ENCODE data around the gene INHBC.

DNA sequence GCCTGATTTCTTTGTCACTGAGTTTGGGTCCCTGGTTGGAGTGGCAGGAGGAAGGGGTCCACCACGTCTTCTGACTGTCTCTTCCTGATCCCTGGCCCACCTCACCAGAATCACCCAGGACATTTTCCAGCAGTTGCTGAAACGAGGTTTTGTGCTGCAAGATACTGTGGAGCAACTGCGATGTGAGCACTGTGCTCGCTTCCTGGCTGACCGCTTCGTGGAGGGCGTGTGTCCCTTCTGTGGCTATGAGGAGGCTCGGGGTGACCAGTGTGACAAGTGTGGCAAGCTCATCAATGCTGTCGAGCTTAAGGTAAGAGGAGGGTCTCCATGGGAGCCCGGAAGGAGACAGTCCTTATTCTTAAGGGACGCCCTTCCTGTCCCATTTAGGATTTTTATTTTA lies 65.6 kb downstream of the INHBC start:
- TF ChIP-seq CTCF (IDR thresholded peaks at IDR 0.05) = no peak
- no peak for TF ChIP-seq EP300 (IDR thresholded peaks at IDR 0.05)
- no peak for TF ChIP-seq POLR2AphosphoS5 (IDR thresholded peaks at IDR 0.05)
- no peak for TF ChIP-seq POLR2A (IDR thresholded peaks at IDR 0.05)
